GM20431 (cell line): ENCODE data around the gene XPC.

Experiments
- in situ Hi-C: fragments of 300-500 bp; cut with MseI, MboI; formaldehyde crosslinking; loops from one replicate; pipeline ENCODE4 v1.15.0; 2020; ENCODE audit warnings: low sequenced_read_pairs; ENCODE audit not compliant: unreplicated experiment

The XPC gene

DNA sequence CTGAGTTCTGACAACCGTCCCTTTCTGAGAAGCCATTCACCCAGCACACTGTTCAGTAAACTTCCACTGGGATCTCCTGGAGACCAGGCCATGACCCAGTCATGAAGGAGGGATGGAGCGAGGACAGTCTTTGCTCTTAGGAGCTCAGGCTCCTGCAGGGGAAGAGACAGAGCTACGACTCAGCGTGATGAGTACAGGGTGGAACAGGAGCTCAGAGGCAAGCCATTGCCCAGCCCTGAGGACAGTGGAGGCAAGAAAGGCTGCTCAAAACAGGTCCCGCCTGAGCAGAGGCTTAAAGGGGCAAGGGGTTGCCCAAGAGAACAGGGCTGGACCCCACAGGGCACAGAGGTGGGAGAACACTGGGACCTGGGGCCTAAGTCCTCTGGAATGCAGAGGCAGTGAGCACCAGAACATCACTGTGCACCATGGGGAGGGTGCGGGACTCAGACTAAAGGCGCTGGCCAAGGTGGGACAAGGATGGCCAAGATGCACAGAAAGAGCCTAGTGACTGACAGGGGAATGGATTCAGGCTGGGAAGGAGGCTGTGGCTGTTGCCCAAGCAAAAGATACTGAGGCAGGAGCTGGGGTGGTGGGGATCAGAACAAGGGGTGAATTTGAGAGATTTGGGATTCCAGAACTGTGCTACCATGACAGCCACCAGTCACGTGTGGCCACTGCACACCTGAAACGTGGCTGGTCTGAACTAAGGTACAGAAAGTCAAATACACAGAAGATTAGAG, 27.7 kb downstream of the XPC start:
- in situ Hi-C loops = no loop called here

DNA sequence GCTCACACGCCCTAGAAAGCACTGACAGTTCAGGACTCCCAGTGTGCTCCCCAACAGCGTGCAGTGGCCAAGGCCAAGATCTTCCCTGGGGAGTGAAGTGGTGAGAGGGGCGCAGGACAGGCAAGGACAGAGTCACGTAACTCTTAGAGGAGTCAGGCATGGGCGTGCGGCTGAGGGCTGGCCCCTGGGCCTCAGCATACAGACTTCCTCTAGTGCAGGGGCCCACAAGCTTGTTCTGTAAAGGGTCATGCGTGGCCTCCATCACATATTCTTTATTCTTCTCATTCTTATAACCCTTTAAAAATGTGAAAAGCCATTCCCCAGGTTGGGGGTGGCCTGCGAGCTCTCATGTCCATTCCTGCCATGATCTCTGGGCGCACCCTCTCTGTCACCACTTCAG, 28.3 kb downstream of the XPC start:
- in situ Hi-C loops = no loop called here

DNA sequence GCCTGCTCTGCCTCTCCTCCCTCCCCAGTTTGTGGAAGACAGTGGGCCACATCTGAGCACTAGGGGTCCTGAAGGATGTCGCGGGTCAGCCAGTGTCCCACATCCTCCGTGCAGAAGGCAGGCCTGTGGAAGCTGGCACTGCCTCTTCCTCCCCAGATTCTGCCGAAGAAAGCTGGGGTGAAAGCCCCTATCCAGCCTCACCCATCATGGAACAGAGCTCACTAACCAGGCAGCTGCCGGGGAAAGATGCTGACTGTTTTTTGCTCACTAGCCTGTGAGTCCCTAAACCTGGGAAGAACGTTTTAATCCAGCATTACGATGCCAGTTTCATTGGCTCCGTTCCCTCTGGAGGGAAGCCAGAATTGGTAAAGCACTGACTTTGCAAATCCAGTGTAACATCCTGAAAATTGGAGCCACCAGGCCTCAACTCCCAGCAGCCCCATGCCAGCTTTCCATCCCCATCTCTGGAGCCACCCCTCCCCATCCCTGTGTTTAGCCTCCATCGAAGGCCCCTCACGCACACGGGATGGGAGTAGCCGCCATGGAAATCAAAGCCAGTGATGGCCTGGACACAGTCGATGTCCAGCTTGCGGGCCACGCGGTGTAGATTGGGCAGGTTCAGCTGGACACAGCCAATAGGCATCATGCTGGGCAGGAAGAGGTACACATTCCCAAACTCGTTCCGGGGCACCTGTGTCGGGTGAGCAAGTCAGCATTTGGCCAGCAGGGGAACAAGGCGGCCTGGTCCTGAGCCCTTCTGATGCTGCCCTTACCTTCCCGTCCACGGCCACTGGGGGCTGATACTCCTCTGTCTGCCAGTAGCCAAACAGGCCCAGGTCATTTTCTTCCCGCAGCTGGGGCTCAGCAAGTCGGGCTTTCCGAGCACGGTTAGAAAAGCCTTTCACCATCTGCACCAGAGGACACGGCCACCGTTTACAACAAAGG, 30.1 kb downstream of the XPC start:
- in situ Hi-C loops = no loop called here

DNA sequence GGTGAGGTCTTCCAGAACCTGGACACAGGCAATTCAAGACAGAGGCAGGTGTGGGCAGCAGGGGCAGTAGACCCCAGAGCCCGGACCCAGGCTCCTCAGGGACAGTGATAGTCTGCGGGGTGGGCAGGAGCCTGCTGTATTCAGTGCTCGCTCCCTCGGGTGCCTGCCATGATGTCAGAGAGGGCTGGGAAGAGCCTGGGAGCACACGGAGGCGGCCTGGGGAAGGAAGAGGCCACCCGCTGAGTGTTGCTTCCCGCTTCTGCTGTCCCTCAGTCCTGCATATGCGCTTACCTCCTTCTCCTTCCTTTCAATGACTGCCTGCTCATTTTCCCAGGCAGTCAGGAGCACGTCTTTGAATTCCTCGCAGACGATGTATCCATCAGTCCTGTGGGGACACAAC, 30.8 kb downstream of the XPC start:
- in situ Hi-C loops = no loop called here

DNA sequence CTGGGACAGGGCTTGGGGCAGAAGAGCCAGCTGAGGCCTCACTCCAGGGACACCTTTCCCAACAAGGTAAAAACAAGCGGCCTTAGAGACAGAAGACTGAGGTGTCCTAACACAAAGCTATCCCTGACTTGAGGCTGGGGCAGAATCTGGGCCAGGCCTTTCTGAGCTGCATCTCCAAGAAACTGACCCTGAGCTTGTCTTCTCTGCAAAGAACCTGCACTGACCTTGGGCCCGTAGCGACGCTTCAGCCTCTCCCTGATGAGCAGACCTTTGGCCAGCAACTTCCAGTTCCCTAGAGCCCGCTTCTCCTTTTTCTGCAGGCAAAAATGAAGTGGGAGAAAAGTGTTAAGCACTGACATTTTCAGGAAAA, 31.4 kb downstream of the XPC start:
- in situ Hi-C loops = no loop called here

DNA sequence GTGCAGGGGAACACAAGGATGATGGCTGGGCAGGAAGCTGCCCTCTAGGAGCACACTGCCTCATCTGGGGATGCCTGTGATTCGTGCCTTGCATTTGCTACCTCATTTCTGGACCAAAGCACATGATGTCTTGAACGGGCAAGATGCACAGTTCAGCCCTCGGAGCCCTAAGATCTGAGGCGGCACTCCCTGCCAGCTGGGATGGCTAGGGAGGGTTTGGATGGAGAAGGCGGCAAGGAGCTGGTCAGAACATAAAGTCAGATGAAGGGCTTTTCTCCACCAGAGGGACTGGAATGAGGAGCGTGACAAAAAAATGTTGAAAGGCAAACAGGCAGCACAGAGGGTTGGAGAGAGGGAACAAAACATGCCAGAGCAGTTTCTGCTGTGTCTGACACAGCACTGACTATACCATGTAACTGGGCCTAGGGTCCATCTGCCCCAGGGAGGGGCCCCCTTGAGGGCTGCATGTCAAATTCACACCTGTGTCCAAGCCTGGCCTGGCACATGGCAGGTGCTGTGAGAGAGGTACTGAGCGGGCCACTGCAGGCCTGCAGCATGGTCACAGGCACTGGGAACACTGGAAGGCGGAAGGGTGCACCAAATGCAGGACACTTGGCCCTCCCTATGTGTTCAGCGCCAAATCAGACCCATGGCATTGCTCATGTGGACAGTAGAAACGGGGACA, 31.9 kb downstream of the XPC start:
- in situ Hi-C loops = no loop called here

DNA sequence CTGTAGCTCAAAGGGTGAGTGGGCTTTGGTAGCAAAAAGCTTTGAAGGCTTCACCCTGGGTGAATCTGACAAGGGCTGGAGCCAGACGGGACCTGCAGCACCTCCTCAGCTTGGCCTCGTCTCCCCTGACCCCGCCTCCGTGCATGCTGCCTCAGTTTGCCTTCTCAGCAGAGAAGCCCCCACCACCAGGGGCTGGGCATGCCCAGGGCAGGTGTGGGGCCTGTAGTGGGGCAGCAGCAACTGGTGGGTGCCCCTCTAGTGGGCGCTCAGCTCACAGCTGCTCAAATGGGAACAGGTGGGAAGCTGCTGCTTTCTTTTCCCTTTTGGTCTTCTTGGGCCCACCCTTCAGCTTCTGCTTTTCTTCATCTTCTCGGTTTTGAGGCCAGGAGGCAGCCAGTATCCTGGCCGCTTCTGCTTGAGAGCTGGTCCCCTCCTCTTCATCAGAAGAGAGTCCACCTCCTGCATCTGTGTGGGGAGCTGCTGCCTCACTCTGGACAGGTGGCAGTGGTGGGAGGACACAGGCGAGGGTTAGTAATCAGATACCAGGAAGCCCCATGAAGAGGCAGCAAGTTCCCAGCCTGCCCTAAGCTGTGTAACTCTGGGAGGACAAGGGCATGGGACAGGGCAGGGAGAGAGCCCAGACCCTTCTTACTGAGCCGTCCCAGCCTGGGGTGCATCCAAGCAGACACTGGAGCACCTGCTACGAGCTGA, 32.6 kb downstream of the XPC start:
- in situ Hi-C loops = no loop called here

DNA sequence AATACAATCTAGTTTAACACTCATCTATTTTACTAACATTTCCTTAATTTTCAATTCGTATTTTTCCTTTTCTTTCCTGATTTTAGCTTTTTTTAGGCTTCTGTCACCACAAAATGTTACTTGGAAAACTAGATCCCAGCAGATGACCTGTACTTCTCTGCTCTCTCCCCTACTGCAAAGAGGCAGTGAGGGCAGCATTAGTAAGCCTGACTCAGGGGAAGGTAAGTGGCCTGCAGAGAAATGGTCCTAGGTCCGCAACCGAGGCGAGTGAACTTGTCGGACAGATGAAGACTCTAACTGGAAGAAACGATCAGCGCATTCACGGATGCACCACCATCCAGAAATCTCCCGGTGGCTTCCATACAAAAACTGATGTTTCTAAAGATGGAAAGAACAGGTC, 33.2 kb downstream of the XPC start:
- in situ Hi-C loops = no loop called here

DNA sequence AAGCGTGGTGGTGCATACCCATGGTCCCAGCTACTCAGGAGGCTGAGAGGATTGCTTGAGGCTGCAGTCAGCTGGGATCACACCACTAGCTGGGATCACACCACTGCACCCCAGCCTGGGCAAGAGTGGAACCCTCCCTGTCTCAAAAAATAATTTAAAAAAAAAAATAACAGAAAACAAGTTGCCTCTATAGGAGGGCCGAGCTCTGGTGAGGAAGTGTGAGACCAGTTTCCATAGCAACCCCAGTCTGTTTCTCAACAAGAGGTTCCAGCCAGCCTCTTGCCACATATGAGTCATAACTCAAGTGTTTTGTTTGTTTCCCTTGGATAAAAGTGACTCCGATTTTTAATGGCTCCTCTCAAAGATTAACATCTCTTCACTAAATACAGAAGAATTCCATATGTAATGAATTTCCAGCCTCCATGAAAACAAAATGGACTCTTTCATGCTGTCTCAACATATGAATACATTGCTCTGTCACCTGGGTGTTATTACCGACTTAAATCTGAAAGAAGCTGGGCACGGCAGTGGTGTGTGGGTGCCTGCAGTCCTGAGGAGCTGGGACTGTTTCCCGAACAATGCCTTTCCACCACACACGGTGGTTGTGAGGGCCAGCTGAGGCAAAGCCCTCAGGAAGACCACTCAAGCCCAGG, 33.9 kb downstream of the XPC start:
- in situ Hi-C loops = no loop called here

DNA sequence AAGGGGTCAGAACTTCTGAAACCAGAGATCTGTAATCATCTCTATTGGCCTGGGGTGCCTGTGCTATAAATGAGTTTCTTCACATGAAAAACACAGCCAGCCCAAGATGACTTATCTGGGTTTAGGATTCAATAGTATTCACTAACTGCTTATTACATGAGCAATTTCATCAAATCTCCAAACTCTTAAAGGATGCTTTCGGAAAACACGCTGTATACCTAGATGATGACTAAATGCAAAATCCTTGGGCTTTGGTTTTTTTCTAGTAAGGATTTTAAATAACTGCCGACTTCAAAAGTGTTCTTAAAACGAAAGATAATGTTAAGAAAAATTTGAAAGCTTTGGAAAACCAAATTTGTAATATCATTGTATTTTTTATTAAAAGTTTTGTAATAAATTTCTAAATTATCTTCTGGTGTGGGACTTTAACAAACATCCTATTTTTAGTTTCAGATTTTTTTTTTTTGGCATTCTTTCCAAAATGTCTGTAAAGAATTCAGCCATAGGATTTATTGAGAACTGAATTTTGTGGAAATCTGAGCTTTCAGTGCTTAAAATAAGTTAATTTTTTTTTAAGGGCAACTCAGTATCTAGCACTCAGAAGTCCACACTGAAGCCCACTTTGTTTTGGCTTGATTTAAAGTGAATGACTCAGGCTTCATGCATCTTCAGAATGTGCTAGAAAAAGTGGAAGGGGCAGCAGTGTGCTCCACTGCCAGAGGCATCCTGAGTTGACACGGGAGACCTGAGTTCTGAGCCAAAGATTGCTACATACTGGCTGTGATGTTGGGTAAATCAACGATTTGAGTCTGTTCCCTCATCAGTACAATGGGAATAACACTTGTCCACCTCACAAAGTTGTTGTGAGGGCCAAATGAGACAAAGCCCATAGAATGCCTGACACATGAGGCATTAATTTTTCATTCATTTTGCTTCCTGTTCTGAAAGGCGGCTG, 34.9 kb downstream of the XPC start:
- in situ Hi-C loops = no loop called here

DNA sequence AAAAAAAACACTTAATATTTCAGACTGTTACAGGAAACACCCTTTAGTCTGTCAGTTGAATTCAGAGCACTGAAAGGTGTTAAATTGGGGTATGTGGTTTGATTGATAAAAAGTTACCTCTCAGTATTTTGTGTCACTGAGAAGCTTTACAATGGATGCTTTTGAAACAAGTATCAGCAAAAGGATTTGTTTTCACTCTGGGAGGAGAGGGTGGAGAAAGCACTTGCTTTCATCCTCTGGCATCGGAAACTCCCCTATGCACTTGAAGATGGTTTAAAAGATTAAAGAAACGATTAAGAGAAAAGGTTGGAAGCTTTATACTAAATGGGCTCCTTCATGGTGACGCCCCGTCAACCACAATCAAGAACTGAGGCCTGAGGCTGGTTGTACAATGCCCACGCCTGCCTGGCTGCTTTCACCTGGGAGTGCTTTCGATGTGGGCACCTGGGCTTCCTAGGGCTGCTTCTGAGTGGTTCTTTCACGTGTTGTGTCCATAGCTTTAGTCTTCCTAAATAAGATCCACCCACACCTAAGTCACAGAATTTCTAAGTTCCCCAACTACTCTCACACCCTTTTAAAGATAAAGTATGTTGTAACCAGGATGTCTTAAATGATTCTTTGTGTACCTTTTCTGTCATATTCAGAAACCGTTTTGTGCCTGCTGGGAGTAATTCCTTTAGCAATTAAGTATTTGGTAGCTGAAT, 35.7 kb downstream of the XPC start:
- in situ Hi-C loops = no loop called here

DNA sequence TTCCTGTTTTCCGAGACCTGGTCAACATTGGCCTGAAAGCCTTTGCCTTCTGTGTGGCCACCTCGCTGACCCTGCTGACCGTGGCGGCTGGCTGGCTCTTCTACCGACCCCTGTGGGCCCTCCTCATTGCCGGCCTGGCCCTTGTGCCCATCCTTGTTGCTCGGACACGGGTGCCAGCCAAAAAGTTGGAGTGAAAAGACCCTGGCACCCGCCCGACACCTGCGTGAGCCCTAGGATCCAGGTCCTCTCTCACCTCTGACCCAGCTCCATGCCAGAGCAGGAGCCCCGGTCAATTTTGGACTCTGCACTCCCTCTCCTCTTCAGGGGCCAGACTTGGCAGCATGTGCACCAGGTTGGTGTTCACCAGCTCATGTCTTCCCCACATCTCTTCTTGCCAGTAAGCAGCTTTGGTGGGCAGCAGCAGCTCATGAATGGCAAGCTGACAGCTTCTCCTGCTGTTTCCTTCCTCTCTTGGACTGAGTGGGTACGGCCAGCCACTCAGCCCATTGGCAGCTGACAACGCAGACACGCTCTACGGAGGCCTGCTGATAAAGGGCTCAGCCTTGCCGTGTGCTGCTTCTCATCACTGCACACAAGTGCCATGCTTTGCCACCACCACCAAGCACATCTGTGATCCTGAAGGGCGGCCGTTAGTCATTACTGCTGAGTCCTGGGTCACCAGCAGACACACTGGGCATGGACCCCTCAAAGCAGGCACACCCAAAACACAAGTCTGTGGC, 36.6 kb downstream of the XPC start:
- in situ Hi-C loops = no loop called here

DNA sequence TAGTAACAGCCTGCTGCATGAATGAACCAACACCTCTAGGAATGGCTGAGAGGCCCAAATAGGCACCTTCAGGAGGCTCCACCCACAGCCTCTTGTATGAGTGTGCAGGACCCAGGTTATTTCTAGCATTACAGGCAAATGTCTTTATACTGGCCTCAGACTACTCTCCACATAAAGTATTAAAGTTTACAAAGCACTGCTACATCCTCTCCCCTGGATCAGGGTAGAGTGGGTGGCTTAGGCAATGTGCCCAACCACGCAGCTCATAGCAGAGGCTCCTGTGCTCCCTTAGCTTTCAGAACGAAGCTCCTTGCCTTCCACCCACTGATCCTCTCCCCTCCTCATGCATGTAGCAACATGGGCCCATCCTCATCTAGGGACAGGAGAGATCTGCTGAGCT, 37.3 kb downstream of the XPC start:
- in situ Hi-C loops = no loop called here

DNA sequence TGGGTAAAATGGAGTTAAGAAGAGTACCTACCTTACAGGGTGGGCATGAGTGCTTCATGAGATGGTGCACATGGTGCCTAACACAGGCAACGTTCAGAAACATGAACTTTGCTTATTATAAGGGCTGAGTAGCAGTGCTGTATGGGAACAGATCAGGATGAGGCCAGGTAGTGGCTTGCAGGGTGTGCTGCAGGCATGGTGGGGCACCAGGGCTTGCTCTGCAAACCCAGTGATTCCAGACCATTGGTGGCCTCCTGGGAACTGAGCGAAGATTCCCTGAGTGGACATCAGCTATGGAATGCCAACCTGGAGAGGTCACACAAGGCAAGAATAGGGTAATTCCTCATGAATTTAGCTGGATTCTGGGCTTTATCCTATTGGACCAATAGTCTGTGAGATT, 37.7 kb downstream of the XPC start:
- in situ Hi-C loops = no loop called here

DNA sequence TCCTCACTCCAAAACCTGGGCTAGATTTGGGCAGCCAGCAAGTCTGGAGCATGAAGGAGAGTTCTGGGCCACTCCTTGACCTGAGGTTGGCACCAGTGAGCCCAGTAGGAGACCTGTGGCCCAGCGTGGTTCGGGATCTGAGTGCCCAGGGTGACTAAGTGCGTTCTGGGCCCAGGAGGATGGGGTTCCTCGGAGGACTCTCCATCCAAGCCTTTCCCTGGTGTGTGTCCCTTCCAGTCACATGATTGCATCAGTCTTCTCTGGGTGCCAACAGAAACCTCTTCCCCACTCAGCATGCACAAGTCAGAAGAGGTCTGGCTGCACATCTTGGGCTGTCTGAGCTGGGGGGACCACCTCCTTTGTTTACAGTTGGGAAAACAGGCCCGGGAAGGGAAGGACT, 38.6 kb downstream of the XPC start:
- in situ Hi-C loops = no loop called here

DNA sequence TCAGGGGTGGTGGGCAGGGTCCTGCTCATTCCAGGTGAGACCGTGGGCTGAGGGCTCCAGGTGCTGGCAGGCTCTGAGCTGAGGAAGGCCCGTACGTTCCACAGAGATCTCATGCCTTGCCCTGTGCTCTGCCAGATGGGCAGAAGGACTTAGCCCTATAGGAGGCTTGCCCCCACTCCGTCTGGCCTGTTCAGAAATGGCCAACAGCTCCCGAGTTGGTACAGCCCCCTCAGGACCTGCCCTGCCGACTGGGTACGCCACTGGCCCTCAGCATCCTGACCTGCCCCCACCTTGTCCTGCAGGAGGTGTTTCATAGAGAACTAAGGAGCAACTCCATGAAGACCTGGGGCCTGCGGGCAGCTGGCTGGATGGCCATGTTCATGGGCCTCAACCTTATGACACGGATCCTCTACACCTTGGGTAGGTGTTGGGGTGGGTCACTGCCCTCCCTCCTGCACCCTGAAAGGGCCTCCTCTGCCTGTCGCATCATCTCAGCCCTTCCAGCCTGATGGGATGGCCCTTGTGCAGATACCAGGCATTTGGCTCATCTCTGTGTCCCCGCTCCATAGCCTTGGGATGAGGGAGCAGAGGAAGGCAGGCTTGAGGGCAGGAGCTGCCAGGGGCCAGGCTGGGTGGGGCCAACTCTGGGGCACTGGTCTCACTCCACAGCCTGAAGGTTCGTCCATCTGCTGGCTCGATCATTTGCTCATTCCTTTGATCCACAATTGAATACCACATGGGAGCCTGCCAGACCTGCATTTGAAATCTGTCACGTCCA, 39.3 kb downstream of the XPC start:
- in situ Hi-C loops = no loop called here
